GM18868 (cell line): ENCODE data around the gene BBS2.

Experiments used
- ATAC-seq: cut with Tn5 transposase; IDR thresholded peaks from one replicate; pipeline ENCODE4 v1.9.1; 2021; ENCODE audit warnings: mild to moderate bottlenecking, moderate library complexity; ENCODE audit not compliant: unreplicated experiment

The BBS2 gene

GRCh38 chr16:56519459-56520250 lies at the start of gene BBS2:
BBS2 (minus strand) TSS chr16:56520024; CDS start chr16:56519862, 162 bp downstream.
- peak; percentile 85 for ATAC-seq

- ATAC-seq: no peak
Observed at GRCh38 chr16:56564793-56565477, 45.1 kb upstream of the BBS2 start, which contains the start of gene MT4. MT4 (plus strand) TSS chr16:56565073; CDS start chr16:56565129, 56 bp downstream.

- ATAC-seq: no peak
Observed at GRCh38 chr16:56561126-56561525, 41.3 kb upstream of the BBS2 start.

DNA sequence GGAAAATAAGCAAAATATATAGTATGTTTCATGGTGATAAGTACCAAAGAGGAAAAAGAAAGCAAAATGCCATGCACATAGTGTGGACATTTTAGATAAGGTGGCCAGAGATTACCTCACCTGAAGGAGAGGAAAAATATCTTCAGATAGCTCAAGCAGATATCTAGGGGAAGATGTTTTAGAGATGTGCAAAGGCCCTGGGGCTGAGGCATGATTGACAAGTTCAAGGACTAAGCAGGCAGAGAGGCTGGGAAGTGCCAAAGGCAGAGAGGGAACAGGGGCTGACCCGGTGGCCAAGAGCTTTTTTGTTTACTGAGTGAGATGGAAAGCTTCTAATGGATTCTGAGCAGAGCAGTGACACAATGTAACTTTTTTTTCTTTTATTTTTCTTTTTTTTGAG lies 40.6 kb upstream of the BBS2 start:
- ATAC-seq: no peak

GRCh38 chr16:56559109-56559508 lies 39.3 kb upstream of the BBS2 start:
- ATAC-seq: no peak

DNA sequence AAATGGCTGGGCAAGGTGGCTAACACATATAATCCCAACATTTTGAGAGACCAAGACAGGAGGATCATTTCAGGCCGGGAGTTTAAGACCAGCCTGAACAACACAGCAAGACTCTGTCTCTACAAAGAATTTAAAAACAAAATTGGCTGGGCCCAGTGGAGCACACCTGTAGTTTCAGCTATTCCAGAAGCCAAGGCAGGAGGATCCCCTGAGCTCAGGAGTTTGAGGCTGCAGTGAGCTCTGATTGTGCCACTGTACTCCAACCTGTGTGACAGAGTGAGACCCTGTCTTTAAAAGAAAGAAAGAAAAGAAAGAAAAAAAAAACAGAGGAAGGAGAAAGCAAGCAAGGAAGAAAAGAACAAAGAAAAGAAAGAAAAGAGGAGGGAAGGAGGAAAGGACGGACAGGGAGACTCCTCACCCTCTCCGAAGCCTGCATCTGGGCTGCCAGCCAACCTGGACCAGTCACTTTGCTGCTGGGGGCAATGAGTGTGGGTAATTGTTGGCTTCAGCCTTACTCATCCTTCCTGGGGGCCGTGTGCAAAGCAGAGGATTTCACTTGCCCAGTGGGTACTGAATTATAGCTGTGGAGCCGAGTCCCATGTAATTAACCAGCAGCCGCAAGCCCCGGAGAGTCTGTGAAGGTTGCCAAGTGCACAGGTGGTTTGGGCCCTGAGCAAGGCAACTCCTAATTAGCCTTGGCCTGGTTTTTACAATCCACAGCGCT lies 38.4 kb upstream of the BBS2 start:
- no peak for ATAC-seq

DNA sequence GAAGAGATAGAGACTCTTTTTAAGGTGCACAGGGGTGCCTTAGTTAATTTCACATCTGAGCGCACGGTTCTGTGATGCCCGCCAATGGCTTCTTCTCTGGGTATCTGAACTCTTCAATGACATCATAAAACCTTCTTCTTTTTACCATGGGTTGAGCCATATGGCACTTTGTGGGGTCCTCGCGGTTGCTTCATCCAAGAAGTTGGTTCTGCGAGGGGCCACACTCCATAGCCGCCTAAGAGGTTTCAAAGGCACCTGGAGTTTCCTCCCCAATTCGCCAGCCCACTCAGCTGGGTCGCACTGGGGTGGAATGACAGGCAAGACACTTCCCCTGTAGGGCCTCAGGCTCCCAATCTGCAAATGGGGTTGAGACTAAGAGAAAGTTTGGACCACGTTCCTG lies 34.6 kb upstream of the BBS2 start:
- no peak for ATAC-seq

DNA sequence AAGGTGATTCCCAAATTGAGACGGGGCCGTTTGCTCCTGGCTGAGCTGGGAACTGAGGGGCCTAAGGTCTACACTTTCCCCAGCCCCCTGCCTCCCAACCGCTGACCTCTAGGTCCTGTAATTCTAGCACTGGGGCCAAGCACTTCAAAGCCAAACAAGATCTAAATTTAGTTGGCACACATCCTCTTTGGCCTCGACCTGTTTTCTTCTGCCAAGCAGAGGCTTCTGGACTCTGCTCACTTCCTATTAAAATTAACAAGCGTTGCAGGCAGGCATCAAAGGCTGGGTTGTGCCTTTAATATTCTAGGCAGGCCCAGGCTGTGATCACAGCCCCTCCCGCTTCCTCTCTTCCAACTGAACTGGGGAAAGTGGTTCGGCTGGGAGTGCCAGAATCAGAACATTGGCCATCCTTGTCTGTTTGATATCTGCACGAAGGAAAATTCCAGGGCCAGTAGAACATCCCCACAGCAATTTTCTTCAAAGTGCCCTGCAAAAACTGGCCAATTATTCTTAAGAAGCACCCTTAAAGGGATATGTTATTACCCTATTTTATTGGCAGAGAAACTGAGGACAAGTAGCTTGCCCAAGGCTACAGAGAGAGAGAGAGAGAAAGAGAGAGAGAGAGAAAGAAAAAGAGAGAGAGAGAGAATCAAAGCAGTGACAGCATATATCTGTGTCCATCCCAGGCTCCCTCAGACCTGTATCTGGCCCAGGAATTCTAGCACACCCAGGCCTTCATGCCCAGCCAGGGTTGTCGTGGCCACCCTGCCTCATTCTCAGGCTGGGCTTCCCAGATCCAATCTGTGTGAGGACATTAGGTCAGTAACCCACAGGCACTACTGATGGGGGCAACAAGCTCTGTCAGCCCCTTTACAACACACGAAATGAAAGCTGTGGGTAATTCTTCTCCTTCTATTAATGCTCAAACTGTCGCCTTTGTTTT lies 32.2 kb upstream of the BBS2 start:
- ATAC-seq: no peak

DNA sequence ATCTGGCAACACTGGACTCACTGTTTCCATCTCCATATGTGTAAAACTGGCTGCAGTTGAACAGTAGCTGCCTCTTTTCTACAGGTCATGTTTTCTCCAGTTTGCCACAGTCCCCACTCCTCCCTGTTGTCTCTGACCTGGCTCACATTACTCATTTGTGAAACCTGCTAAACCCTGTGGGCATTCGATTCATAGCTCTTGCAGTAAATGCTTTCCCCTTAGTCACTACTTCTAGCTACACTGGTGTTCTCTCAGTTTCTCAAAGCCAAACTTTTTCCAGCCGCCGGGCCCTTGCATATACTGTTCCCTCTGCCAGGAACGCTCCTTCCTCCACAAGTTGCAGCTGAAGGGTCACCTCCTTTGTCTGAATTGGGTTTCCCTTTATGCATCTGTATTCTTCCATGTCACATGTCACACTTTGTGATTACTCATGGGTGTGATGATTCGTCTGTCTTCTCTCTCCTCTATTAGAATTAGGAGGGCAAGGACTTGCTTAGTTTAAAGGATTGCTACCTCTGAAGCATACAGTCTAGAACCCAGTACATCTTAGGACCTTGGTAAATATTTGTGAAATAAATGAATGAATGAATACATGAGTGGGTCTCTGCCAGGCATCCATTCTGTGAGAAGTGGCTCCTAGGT lies 30.0 kb upstream of the BBS2 start:
- ATAC-seq: no peak

DNA sequence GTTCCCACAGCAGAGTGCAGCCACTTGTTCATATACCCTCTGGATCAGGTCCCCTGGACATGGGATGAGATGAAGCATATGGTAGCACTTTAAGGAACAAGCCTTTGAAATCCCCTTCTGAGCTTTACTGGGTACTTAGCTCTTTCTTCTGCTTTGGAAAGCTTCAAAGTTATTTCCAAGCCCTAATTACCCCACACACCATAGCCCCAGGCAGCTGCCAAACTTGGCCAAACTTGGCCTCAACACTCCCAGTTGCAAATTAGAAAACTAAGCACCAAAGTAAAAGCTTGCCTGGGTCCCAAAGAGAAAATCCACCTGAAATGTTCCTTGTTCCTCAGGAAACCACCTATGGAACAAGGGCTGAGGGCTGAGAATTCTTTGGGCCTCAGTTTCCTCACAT lies 29.3 kb upstream of the BBS2 start:
- no peak for ATAC-seq

DNA sequence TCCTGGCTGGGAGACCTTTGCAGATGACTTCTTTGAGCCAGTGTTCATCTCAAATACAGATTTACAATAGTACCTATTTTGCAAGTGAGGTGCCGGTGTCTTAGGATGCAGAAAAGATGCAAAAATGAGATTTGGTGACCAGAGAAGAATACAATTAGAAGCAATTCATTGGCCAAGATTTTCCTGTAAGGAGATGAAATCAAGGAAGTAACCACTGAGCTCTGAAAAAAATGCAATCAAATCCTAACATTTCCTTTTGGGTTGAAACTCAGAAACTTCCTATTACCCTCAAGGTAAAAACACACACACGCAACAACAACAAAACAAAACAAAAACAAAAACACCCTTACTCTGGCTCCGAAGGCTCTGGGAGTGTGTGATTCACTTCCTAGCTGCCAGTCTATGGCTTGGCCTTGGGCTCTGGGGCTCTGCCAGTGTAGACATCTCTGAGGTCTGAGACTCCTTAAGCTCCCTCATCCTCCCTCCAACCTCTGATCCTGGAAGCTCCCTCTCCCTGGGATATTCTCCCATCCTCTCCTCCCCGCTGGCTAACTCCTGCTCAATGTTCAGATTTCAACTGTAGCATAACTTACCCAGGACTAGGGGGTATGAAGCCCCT lies 28.2 kb upstream of the BBS2 start:
- no peak for ATAC-seq

GRCh38 chr16:56547120-56547948 lies 27.5 kb upstream of the BBS2 start:
- no peak for ATAC-seq

DNA sequence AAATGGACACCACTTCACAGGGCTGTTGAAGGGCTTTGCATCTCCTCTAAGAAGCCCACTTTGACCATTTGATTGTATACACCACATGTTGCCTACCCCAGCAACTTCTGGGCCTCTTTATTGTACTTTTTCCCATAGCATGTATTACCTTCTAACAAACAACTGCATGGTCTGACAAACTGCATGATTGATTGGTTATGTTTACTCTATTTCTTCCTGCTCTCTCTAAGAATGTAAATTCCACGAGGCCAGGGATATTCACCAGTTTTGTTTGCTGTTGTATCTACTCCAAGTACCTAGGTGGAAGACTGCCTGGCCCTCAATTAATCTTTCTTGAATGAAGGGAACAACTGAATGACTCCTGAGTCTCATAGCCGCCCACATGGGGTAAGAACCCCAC lies 22.2 kb upstream of the BBS2 start:
- no peak for ATAC-seq

GRCh38 chr16:56539656-56540055 lies 19.8 kb upstream of the BBS2 start:
- ATAC-seq: no peak

- ATAC-seq: no peak
Observed at GRCh38 chr16:56538331-56538730, 18.5 kb upstream of the BBS2 start.

DNA sequence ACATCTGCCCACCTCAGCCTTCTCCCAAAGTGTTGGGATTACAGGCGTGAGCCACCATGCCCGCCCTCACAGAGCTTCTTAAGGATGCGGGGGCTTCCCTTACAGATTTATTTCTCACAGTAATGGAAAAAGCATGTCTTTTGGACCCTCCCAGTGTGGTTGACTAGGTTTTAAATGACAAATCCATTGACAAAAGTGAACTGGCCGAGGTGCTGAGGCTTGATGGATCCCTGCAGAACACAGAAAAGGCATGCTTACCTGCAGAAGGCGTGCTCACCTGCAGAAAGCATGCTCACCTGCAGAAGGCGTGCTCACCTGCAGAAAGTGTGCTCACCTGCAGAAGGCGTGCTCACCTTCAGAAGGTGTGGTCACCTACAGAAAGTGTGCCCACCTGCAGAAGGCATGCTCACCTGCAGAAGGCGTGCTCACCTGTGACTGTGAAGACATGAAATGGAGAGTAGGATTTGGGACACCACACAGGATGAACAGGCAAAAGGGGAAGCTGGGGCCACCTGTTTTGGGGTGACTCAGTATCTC lies 15.1 kb upstream of the BBS2 start:
- ATAC-seq: no peak

GRCh38 chr16:56532714-56533113 lies 12.9 kb upstream of the BBS2 start:
- ATAC-seq: no peak

DNA sequence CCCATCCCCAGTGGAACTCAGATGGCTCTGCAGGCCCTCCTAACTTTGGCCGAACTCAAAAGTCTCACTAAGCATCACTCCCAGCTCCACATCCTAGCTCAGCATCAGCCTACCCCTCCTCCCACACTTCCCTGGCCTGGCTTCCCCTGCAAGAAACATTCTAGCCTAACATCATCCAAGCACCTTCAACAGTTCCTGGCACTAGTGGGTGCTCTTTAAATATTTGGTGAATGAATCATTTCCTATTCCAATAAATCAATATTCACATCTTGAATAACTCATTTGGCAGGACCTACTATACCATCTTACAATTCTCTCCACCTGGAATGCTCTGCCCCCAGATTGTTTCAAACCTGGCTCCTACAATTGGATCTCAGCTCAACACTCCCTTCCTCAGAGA lies 11.0 kb upstream of the BBS2 start:
- ATAC-seq: no peak

GRCh38 chr16:56525236-56525635 lies 5.4 kb upstream of the BBS2 start:
- no peak for ATAC-seq
